Stimulated activated CD8-positive, alpha-beta memory T cell treated with anti-CD3 and anti-CD28 coated beads, Interleukin-15, amount 100 ng/mL, for 24 hours (primary cell): ENCODE measurements around the gene TM6SF1.
"Not testable (repeated sequence)": the region's sequence is repeated elsewhere in the genome, so short reads cannot be mapped to it uniquely, and the experiment has no call there.

Source experiments
- DNase-seq: peaks from one replicate; pipeline ENCODE4 v3.0.0-alpha.2; 2020; ENCODE audit warnings: low read depth

The TM6SF1 gene

DNA sequence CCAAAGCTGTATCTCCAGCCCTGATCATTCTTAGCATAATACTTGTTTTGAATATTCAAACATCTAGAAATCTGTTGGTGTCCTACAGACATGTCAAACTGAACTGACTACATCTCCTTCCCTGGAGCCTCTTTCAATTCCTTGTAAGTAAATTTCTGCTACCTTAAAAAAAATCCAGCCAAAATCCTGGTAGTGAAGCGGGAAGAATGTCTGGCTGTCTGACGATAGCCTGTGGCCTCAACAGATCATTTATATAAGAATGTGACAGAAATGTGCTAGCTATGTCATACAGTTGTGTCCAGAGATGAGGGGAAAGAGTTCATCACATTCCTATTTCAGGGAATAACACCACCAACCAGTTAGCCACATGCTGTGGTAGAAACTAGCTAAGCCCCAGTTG is 18.6 kb upstream of the TM6SF1 start:
- DNase-seq = no peak

DNA sequence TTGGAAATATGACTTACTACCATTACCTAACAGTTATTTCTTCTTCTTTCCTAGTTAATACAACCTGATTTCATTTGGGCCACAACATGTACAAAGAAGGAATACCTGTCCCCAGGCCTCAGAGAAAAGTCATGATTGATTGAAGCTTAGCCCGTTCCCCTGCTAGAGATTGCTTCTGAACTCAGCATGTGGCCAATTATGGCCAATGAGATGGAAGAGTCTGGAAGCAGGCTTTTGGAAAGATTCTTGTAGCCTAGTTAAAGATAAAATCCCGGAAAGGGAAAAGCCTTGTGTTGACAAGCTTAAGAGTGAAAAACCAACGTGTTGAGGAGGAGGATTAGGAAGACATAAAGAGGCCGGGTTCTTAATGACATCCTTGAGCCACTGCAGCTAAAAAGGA is 17.0 kb upstream of the TM6SF1 start:
- DNase-seq = no peak

DNA sequence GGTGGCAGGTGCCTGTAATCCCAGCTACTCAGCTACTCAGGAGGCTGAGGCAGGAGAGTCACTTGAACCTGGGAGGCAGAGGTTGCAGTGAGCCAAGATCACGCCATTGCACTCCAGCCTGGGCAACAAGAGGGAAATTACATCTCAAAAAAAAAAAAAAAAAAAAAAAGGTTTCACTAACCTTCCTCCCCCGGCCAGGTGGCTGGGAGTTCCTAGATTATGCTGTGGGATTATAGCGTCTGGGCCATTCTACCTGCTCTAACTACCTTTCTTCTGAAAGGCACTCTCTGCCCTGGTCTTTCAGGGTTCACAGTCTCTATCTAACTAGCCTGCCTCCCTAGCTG is 15.5 kb upstream of the TM6SF1 start:
- DNase-seq = not testable (repeated sequence)

DNA sequence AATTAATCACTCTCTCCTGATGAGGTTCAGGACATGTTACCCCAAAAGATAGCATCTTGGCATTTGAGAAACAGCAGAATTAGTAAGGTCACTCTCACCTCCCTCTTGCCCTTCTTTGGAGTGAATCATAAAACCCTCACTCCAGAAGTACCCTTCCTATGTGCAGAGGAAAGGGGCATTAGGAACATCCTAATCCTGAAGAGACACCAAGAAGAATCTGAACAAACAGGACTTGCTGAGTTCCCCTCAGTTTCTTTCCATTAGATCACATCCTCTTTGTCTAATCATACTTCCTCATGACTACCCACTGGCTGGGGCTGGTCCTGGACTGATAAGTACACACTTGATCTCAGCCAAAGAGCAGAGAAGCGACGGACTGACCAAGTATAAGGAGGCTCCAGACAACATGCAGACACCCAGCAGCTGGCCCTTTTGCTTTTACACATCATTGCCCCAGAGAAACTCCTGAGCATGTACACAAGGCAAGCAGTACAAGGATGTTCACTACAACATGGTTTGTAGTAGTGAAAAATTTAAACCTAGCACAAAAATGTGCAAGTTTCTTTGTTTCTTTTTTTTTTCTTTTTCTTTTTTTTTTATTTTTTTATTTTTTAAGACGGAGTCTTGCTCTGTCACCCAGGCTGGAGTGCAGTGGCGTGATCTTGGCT is 15.0 kb upstream of the TM6SF1 start:
- no peak for DNase-seq

DNA sequence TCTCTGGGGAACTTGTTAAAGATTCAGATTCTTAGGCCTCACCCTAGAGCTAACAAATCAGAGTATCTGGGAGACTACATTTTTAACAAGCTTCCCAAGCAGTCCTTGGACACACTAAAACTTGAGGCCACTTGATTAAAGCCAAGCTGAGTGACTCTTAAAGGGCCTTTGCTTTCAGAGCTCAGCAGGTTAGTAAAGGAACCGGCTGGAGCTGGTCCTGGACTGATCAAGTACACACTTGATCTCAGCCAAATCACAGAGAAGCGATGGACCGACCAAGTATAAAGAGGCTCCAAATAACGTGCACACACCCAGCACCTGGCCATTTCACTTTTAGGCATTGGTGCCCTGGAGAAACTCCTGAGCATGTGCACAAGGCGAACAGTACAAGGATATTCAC is 12.9 kb upstream of the TM6SF1 start:
- no peak for DNase-seq

DNA sequence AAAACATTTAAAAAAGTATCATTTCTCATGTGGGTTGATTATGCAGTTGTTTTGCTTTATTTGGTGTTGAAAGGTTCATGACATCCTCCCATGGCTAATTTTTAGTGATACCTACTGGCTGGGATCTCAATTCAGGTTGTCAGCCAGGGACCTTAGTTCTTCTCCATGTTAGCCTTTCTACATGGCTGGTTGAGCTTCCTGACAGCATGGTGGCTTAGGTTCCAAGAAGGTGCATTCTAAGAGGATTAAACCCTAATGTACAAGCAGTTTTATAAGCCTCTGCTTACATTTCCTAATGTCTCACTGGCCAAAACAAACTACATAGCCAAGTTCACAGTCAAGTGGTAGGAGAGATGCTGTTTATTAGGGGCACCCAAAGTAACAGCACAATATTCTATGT is 9.4 kb upstream of the TM6SF1 start:
- no peak for DNase-seq

DNA sequence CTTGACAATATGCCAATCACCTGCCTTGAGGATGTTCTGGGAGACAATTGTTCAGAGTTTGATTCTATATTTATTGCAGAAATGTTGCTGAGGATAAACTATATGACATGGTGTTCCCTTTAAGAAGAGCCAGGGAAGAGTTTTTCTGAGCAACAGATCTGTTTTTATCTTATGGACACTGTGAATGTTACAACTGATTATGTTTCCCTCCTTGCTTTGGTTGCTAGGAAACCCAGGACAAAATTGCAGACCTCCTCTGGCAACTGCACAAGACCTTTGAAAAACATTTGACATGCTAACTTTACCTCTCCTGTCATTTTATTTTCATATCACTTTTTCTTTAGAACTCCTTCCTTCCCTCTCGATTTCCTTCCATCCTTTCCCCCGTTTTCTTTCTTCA is 8.2 kb upstream of the TM6SF1 start:
- DNase-seq = no peak

DNA sequence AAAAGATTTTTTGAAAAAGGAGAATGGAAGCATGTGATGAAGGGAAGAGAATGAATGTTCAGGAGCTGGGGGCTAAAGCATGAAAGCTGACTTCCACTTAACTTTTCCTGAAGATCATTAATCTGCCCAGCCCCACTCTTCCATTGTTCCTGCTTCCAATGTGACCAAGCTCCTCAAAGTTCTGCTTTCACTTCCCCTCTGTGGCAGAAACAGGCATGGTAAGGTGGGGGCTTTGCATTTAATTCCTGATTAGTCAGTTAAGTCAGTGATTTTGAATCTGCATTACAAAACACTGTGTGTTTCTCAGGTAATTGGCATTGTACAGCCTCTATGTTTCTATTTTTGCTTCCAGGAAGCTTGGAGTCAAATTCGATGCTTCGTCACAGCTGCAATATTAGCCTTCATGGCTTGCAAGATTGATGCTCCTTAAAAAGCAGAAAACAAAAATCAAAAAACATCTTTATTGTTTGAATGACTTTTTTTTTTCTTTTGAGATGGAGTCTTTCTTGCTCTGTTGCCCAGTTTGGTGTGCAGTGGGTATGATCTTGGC is 7.3 kb upstream of the TM6SF1 start:
- no peak for DNase-seq

DNA sequence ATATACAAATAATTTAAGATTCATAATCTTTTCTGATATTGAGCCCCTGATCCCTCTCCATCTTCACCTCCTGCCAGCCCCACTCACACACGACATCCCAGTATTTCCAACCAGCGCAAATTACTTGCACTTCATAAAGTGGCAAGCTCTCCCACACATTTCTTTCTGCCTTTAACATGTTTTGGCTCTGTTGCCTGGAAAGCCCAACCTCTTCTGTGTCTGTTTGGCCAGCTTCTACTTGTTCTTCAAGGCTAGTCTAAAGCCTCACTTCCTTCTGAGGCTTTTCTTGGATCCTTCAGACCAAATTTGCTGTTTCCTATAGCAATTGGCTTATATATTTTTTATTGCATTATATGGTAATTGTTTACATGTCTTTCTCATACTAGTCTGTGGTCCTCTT is 5.1 kb upstream of the TM6SF1 start:
- DNase-seq = no peak

DNA sequence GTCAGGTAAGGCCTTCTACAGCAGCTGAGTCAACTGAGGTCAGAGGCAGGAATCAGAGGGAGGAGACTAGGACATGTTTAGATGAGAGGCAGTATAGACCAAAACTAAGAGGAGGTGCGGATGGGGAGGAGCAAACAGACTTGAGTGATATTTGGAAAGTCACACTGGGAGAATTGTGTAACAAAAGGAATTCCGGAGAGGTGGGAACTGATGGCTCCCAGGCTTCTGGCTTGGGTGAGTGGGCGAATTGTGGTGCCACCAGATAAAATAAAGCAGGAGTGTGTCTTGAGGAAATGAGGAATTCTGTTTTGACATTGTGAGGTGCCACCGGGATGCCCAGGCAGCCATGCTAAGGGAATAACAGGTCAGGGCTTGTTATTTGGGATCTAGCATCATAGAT is 3.3 kb upstream of the TM6SF1 start:
- no peak for DNase-seq

DNA sequence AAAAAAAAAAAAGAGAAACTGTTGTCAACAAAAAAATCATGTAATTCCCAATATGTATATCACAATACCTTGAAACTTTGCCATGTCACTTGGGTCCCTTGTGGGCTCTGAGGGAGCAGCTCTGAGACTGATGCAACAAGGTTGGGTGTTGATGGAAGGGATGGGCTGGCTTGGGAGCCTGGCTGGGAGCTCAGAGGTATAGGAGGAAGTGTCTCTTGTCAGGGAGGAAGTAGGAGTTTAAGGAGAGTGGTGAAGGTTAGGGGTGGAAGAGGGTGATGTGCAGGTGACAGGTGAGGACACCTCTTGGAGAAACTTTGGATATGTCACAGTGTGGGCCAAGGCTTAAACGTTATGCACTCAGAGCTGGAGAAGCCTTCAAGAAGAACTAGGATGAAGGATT is 2.0 kb upstream of the TM6SF1 start:
- no peak for DNase-seq

DNA sequence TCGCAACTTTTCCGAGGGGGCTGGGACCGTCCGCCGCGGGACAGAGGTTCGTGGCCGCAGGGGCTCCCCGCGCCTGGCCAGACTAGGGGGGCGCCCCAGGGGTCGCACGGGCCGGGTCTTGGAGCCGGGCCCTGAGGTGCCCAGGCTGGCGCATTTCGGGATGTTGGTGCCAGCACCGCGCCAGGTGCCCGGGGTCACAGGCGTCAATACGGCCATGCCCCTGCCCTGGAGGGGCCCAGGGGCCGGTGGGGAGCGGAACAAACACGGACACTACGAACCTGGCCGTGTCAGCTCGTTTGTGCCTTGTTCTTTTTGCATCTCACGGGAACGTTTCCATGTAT is 366 bp downstream of the TM6SF1 start:
- DNase-seq = no peak

DNA sequence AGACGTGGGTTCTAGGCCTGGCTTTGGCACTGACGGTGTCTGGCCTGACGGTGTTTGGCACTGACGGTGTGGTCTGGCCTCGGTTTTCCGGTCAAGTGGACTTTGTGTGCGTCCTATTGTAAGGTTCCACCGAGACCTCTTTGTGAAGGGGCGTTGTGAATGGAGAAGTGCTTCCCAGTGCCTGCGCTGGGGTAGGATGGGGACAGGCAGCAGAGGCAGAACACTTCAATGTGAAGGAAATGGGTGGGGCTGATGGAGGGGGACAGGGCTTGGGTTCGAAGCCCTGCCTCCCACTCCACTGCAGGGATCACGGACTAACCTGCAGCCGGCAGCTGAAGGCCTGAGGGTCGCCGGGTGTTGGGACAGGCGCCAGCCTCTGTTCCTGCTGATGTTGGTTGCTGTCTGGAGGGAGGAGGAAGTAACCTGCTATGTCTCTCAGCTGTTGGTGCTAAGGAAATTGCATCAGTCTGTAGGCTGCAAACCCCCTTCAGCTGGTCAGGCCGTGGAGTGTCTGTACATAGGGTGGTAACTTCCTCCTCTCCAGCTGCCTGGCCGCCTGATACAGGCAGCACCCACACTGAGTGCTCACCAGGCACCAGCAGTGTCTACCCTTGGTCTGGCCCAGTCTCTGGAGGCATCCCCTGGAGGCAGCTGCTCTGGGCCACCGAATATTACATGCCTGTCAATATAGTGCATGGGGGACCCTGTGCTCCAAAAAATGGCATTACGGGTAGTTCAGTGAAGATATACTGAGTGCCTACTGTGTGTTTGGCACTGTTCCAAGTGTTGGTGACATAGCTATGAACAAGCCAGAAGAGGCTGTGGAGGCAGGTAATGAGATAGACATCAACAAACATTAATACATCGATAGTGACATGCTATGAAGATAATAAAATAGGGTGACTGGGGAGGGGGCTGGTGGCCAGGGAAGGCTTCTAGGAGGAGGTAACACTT is 1.1 kb downstream of the TM6SF1 start:
- no peak for DNase-seq

DNA sequence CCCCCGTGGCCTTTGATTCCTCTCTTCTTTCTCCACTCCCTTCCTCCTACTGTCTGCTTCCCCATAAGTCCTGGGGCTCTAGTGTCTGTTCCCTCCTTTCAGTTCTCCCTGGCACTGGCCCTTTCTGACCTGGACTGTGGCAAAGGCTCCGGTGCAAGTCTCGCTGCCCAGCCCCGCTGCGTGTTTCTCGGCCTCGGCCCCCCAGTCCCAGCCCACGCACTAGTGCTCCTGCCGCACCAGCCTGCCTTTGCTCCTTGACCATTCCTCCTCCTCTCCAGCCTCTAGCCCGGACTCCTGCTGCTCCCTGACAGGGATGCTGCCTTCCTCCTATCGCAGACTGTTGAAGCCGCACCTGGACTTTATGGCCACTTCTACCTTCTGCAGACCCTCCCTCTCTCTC is 2.1 kb downstream of the TM6SF1 start:
- no peak for DNase-seq

DNA sequence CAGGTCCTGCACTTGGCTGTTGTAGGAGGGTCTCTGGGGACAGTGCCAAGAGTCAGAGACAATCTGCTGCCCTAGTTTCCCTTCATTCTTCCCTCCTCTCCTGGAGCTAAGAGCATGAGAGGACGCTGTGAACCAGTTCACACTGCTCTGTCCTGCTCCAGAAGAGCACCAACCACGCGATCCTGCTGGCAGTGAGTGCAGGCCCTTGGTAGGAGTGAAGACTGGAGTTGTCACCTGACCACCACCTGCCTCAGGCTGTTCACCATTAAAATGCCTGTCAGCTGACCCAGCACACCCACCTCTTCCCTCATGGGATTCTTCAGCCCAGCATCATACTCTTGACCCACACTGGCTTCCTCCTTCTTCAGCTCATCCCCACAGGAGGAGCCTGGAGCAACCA is 2.9 kb downstream of the TM6SF1 start:
- no peak for DNase-seq

DNA sequence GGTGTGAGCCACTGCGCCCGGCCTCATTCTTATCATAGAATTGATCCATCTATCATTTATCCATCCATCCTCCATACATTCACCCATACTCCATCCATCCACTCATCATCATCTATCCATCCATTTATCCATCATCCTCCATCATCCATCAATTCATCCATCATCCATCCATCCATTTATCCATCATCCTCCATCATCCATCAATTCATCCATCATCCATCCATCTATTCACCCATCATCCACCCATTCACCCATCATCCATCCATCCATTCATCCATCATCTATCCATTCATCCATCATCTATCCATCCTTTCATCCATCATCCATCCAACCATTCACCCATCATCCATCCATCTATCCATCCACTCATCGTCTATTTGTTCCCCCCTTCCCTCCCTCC is 3.7 kb downstream of the TM6SF1 start:
- no peak for DNase-seq

DNA sequence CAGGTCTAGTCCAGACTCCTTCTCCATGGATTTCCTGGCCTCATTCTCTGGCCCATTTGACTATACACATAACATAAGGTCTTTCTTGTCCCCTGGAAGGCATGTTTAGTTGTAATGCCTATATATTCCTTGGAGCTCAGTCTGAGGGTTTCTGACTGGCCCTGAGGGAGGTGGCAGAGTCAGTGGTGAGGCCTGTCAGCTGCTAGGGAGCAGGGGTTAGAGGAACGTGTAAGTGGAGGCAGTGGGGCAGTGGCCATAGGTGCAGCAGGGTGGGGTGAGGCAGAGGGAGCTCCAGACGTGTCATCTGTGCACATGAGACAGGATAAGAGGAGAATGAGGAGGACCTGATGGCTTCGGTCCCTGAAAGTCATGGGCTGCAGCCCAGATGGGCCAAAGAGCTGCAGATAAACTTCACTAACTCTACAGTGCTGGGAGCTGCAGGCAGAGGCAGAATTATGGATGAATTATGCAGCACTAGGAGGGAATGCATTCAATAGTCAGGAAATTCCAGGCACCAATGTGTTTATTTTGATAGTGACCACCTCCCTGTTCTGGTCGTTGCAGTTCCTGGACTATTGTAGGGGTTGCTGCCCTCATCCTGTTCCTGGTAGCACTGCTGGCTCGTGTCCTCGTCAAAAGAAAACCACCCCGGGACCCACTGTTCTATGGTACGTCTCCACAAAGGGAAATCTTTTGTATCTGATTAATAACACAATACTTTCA is 4.9 kb downstream of the TM6SF1 start:
- no peak for DNase-seq

DNA sequence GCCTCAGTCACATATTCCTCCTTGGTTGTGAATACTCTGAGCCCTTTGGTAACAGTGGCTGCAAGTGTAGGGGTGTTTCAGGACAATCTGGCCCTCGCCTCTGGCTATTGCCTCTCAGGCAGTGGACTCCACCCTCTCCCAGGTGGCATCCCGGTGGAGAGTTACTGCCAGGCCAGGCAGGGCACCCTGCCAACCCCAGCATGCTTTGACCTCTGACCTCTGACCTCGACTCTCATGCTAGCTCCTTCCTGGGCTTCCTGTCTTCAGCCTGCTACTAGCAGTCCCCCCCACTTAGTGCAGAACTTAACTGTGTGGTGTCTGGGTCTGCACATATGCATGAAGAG is 5.5 kb downstream of the TM6SF1 start:
- DNase-seq = no peak

DNA sequence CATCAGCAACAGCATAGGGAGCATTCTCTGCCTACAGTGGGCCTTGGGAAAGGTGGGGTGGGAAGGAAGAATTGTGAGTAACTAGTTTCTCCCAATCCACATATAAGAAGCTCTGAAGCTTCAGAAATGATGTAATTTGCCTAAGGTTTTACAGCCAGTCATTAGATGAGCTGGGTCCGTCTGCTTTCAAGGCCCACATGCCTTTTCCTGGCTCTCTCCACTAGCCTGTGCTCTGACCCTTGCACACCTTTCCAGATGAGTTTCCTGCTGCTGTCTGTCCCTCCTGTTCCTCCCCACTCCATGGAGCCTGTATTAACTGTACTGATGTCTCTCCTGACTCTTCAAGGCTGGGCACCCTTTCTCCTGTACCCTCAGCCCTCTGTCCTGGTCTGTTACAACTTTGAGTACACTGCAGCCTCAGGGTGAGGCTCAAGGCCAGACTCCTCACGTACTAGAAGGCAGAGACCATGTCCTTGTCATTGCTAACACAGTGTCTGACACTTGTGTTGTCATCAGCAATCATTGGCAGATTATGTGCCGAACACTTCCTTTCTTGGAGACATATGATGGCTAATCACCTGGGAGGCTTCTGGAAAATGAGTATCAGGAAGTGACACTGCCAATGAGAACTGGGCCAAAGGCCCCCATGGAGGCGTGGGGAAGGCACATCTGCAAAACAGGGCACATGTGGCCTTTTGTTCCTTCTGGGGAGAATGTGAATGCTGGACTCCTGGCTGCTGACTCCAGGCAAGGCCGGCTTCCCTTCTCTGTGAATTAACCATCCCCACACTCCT is 6.6 kb downstream of the TM6SF1 start:
- DNase-seq = no peak

DNA sequence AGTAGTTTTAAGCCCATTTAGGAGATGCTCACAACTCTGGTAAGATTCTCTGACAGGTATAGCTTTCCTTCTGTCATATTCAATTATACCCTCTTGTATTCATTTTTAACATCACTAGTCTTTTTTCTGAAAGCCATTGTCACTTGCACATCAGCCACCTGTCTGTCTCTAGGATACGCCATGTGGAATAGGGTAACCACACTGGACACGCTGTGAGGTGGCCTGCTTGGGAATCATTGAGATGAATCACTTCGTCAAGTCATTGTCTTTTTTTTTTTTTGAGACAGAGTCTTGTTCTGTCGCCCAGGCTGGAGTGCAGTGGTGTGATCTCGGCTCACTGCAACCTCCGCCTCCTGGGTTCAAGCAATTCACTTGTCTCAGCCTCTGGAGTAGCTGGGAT is 7.4 kb downstream of the TM6SF1 start:
- no peak for DNase-seq

DNA sequence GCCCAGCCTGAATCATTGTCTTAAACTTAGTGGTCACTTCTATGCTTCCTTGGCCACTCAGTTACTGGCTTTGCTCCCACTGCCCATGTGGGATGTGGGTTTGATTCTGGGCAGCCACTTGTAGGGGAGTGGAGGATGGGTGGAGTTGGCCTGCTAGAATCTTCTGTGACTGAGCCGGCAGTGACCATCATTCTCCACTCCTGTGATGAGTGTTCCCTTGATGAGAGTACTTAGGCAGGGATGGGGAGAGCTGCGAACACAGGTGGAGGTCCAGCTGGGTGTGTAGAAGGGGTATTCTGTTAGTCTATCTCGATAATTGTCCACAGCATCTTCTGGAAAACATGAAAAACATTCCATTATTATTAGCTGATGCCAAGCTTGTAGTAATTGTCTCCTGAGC is 8.0 kb downstream of the TM6SF1 start:
- DNase-seq = no peak
